GM12878 (cell line): ENCODE measurements around the gene SLCO4A1. TPM values are rescaled to one million over a fixed set of nuclear protein-coding genes. Genes with fewer than 3 reads are reported as not detected.

Experiments
- ATAC-seq: fragments of 200-7000 bp; cut with Tn5 transposase; 3 replicates; pipeline ENCODE4 v1.9.1; 2020; ENCODE audit warnings: mild to moderate bottlenecking, moderate library complexity
- BruUV-seq: library from RNA; stranded (reverse); fragments of 400-500 nt; replicated peaks from 2 replicates; lab custom pipeline; 2021; lab: Mats Ljungman, UMichigan
- CTCF ChIA-PET: fragments of 300-600 bp; sonication (Branson Sonifier 250); formaldehyde crosslinking; extraction: SDS; loops from one replicate; lab custom pipeline; 2021; ENCODE audit warnings: inconsistent platforms; lab: Yijun Ruan, JAX
- POLR2A ChIA-PET: fragments of 350-600 bp; formaldehyde crosslinking; extraction: SDS; loops from one replicate; lab custom pipeline; 2021; ENCODE audit warnings: inconsistent platforms; lab: Charles Lee
- RAD21 ChIA-PET: fragments of 300-600 bp; sonication (Branson Sonifier 250); formaldehyde crosslinking; loops from one replicate; lab custom pipeline; 2023; ENCODE audit warnings: antibody characterized with exemption; ENCODE audit not compliant: unreplicated experiment; lab: Charles Lee
- SMC1A ChIA-PET: fragments of 300-600 bp; sonication (Branson Sonifier 250); formaldehyde crosslinking; loops from one replicate; lab custom pipeline; 2023; ENCODE audit not compliant: unreplicated experiment, uncharacterized antibody; lab: Charles Lee
- DNase-seq: peaks from one replicate; pipeline ENCODE4 v3.0.0-alpha.2; 2011; ENCODE audit warnings: low read depth, low spot score
- FAIRE-seq: peaks from 3 replicates; lab custom pipeline; 2011; peaks lifted over from hg19 to GRCh38; lab: Jason Lieb, UNC
- H2AFZ ChIP-seq: 2 replicates; pipeline ENCODE4 v1.6.0; 2011; ENCODE audit warnings: low read depth, low read length, control low read depth; ENCODE audit not compliant: control insufficient read depth
- H3K27ac ChIP-seq: 2 replicates; pipeline ENCODE4 v1.5.1; 2011; ENCODE audit warnings: control low read depth; ENCODE audit not compliant: control insufficient read depth, insufficient read depth
- H3K27me3 ChIP-seq, 2 experiments: replicated peaks in 1 of 2; 2 replicates each; pipeline versions ENCODE4 v1.6.0 to v1.6.1; 2011; ENCODE audit warnings: low read length in 1 of 2; ENCODE audit not compliant: control insufficient read depth in 2 of 2, insufficient read depth in 2 of 2
- H3K36me3 ChIP-seq, 2 experiments: 2 replicates each; pipeline ENCODE4 v1.5.1; 2011; ENCODE audit warnings: low read length in 1 of 2; ENCODE audit not compliant: control insufficient read depth in 2 of 2, insufficient read depth in 2 of 2
- H3K4me1 ChIP-seq: 2 replicates; pipeline ENCODE4 v1.6.1; 2011; ENCODE audit warnings: mild to moderate bottlenecking, low read length, moderate library complexity, mixed read lengths; ENCODE audit not compliant: control insufficient read depth, insufficient read depth
- H3K4me2 ChIP-seq: 2 replicates; pipeline ENCODE4 v1.6.0; 2011; ENCODE audit warnings: control low read depth; ENCODE audit not compliant: control insufficient read depth, insufficient read depth
- H3K4me3 ChIP-seq: fragments of 200-600 bp; sonication (generic); 2 replicates; pipeline ENCODE4 v1.5.1; 2016
- H3K79me2 ChIP-seq: 2 replicates; pipeline ENCODE4 v1.6.0; 2011; ENCODE audit warnings: low read length; ENCODE audit not compliant: control insufficient read depth, insufficient read depth
- H3K9ac ChIP-seq: 2 replicates; pipeline ENCODE4 v1.8.0; 2011; ENCODE audit warnings: low read length, control low read depth, mixed read lengths; ENCODE audit not compliant: control insufficient read depth, insufficient read depth
- H3K9me3 ChIP-seq: replicated peaks from 3 replicates; pipeline ENCODE4 v1.5.1; 2011; ENCODE audit warnings: mild to moderate bottlenecking, low read length; ENCODE audit not compliant: control insufficient read depth, insufficient read depth
- H4K20me1 ChIP-seq: 2 replicates; pipeline ENCODE4 v1.6.0; 2011; ENCODE audit not compliant: control insufficient read depth, insufficient read depth
- DPF2 ChIP-seq: fragments of 450-650 bp; IDR thresholded peaks from 2 replicates; pipeline ENCODE4 v1.6.1; 2017; ENCODE audit warnings: mild to moderate bottlenecking
- MTA2 ChIP-seq: fragments of 450-650 bp; IDR thresholded peaks from 2 replicates; pipeline ENCODE4 v1.6.1; 2016; ENCODE audit warnings: low read depth, mild to moderate bottlenecking, moderate library complexity
- YBX1 ChIP-seq: fragments of 450-650 bp; IDR thresholded peaks from 2 replicates; pipeline ENCODE4 v1.6.1; 2016; ENCODE audit warnings: antibody characterized with exemption
- ZNF622 ChIP-seq: fragments of 450-650 bp; IDR thresholded peaks from 2 replicates; pipeline ENCODE4 v1.6.1; 2017; ENCODE audit warnings: mild to moderate bottlenecking, inconsistent platforms
- WGBS: methylation state at CpG from one replicate; pipeline ENCODE4 v1.1.6; 2016; ENCODE audit warnings: low lambda C conversion rate; ENCODE audit not compliant: insufficient replicate concordance, insufficient coverage; ENCODE audit errors: missing lambda C conversion rate; 5-methylcytosine and 5-hydroxymethylcytosine counted together
- in situ Hi-C: fragments of 300-500 bp; cut with MboI; formaldehyde crosslinking; loops from 9 replicates; pipeline ENCODE4 v1.14.3; 2018; ENCODE audit warnings: mixed read lengths
- intact Hi-C: fragments of 100-400 bp; cut with micrococcal nuclease; formaldehyde crosslinking; loops from one replicate; pipeline ENCODE4 v1.14.2; 2022; ENCODE audit not compliant: unreplicated experiment
- polyA plus RNA-seq, 11 experiments: library from polyadenylated mRNA; depleted of rRNA in 4 of 11; unstranded in 6 of 11; stranded (reverse) in 5 of 11; fragments of >200 nt; fragmentation: Nextera tagmentation in 4 of 11; fragmentation: Illumina TruSeq in 1 of 11; extraction: Ambion mirVana in 4 of 11; extraction: Trizol in 1 of 11; gene quantifications; 1 replicate in 1 of 11; 2 replicates in 10 of 11; pipeline versions ENCODE4 v1.2.1 to v1.2.3, GENCODE V29; 2011 to 2016; ENCODE audit warnings: inconsistent platforms in 2 of 11, missing spikeins in 2 of 11, low read depth in 1 of 11
- total RNA-seq, 4 experiments: library from RNA; depleted of rRNA in 3 of 4; stranded (reverse); fragments of >200 nt in 3 of 4; fragmentation: Illumina TruSeq in 1 of 4; extraction: Trizol in 1 of 4; gene quantifications; 2 replicates each; pipeline versions ENCODE4 v1.2.1 to v1.2.3, GENCODE V29; 2013 to 2021
- TF ChIP-seq, protein P1 (sequence below): fragments of 450-650 bp; IDR thresholded peaks from 2 replicates; pipeline ENCODE4 v1.6.1; 2017; ENCODE audit warnings: mild to moderate bottlenecking, moderate library complexity

SLCO4A1 gene
- total and polyA plus RNA-seq, 10 of the 15 experiments (the other 5 are each of a cell fraction or from before 2014, with no cell fraction given) = 2.1 to 30.7 (median 12.0) TPM

DNA sequence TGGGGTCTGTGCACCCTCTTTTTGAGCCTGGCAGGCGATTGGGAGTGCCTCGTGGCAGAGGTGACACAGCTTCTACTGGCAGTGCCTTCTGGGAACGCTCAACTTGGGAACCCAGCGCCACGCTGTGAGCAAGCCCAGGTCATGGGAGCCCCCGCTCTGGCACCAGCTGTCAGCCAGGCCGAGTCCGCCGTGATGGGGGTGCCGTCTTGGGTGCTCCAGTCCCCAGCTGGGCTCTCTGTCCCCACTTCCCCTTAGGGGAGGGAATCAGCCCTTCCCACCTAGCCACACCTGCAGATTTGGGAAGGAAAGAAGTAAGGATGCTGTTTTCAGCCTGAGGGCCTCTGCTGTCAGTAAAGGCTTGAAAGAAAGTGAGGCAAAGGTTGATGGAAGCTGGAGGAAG is 35.4 kb downstream of the SLCO4A1 start:
- BruUV-seq = no TSS peak
- H3K27me3 ChIP-seq = no peaks in the 10 kb centered on the region
- H2AFZ ChIP-seq = no peak overlapping the region
- FAIRE-seq = no peak
- TF ChIP-seq DPF2 = no peak
- no peak for TF ChIP-seq ZNF622
- no peak for TF ChIP-seq MTA2
- TF ChIP-seq YBX1 = no peak
- TF ChIP-seq, protein P1, sequence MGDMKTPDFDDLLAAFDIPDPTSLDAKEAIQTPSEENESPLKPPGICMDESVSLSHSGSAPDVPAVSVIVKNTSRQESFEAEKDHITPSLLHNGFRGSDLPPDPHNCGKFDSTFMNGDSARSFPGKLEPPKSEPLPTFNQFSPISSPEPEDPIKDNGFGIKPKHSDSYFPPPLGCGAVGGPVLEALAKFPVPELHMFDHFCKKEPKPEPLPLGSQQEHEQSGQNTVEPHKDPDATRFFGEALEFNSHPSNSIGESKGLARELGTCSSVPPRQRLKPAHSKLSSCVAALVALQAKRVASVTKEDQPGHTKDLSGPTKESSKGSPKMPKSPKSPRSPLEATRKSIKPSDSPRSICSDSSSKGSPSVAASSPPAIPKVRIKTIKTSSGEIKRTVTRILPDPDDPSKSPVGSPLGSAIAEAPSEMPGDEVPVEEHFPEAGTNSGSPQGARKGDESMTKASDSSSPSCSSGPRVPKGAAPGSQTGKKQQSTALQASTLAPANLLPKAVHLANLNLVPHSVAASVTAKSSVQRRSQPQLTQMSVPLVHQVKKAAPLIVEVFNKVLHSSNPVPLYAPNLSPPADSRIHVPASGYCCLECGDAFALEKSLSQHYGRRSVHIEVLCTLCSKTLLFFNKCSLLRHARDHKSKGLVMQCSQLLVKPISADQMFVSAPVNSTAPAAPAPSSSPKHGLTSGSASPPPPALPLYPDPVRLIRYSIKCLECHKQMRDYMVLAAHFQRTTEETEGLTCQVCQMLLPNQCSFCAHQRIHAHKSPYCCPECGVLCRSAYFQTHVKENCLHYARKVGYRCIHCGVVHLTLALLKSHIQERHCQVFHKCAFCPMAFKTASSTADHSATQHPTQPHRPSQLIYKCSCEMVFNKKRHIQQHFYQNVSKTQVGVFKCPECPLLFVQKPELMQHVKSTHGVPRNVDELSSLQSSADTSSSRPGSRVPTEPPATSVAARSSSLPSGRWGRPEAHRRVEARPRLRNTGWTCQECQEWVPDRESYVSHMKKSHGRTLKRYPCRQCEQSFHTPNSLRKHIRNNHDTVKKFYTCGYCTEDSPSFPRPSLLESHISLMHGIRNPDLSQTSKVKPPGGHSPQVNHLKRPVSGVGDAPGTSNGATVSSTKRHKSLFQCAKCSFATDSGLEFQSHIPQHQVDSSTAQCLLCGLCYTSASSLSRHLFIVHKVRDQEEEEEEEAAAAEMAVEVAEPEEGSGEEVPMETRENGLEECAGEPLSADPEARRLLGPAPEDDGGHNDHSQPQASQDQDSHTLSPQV = no peak
- TF ChIP-seq, all 136 proteins: peak for 0
- WGBS = 58% methylated on average over 10 of the region's 10 CpGs
- Histone ChIP-seq H3K9me3 (no peaks in the 10 kb centered on the region; the same call in 2 of the 3 replicates), H3K4me3 (no peak overlapping the region), H3K27ac (no peak overlapping the region), H3K4me2 (no peak overlapping the region), H4K20me1 (no peaks in the 10 kb centered on the region), H3K4me1 (no peaks in the 10 kb centered on the region; the same call in 1 of the 2 replicates), H3K79me2 (no peaks in the 10 kb centered on the region), H3K9ac (no peak overlapping the region), H3K36me3 (no peaks in the 10 kb centered on the region)
- ChIA-PET RAD21 (no interaction called here), POLR2A (no interaction called here), SMC1A (interaction anchor here (0.9 to 1.5 kb wide), 2 partner anchors 26 to 114 kb away, joined by 3 read pairs; no protein-coding TSS in a partner anchor), CTCF (no interaction called here)
- in situ Hi-C loops = no loop called here
- DNase-seq (no peak), ATAC-seq (no peak)
- intact Hi-C loops = no loop called here
